ENCODE results near the gene EIF1. TPM values are rescaled to one million over a fixed set of nuclear protein-coding genes. Genes with fewer than 3 reads are reported as not detected.

The EIF1 gene
- total RNA-seq (10 to 100 TPM; 56.5 to 61.0 TPM), polyA plus RNA-seq (100 to 1,000 TPM; 258 to 755 TPM)

- under 1% methylated on average over 81 of the region's 81 CpGs for WGBS
- Histone ChIP-seq H3K4me1 (ENCODE audit: control insufficient read depth in 4 of 4, insufficient read depth in 4 of 4, low read length in 3 of 4) (peaks cover 0 to 26% (median 17%) of the 10 kb centered on the region in 4 donors), H3K27me3 (ENCODE audit: control insufficient read depth in 4 of 4, insufficient read depth in 4 of 4, low read length in 3 of 4) (no peaks in the 10 kb centered on the region), H3K9me3 (ENCODE audit: control insufficient read depth in 4 of 4, low read length in 3 of 4) (no peaks in the 10 kb centered on the region), H3K9ac (ENCODE audit: low read depth in 1 of 2, low read length in 2 of 2) (peak within 1 kb of the TSS; percentile 82 to 89), H3K4me3 (ENCODE audit: low read depth in 1 of 3, low read length in 3 of 3) (peak within 1 kb of the TSS; percentile 81 to 94 (median 84)), H3K36me3 (ENCODE audit: control insufficient read depth in 4 of 4, insufficient read depth in 3 of 4, low read depth in 1 of 4, low read length in 3 of 4) (peaks cover 9 to 41% (median 37%) of the 10 kb centered on the region in 4 donors), H3K27ac (ENCODE audit: low read depth in 1 of 2, low read length in 2 of 2) (peak within 1 kb of the TSS; percentile 95 to 99)
- DNase-seq (ENCODE audit: low spot score): peak; percentile 100
- TF ChIP-seq TAF1 (conservative IDR thresholded peaks at IDR 0.05) (peak; percentile 100), REST (IDR thresholded peaks at IDR 0.05) (peak; percentile 93), FOXA2 (IDR thresholded peaks at IDR 0.05) (no peak), HNF4A (conservative IDR thresholded peaks at IDR 0.05) (peak; percentile 53 to 59), FOXA1 (IDR thresholded peaks at IDR 0.05) (peak; percentile 11), JUND (IDR thresholded peaks at IDR 0.05) (peak; percentile 60 to 82), SP1 (IDR thresholded peaks at IDR 0.05) (peak; percentile 82), MAX (IDR thresholded peaks at IDR 0.05) (peak; percentile 37), ATF3 (IDR thresholded peaks at IDR 0.05) (peak; percentile 96), GABPA (IDR thresholded peaks at IDR 0.05 in 1 of 2, conservative IDR thresholded peaks at IDR 0.05 in 1 of 2) (peak; percentile 72 to 93), CTCF (IDR thresholded peaks at IDR 0.05; ENCODE audit: low read depth, low read length, missing input control) (no peak), YY1 (IDR thresholded peaks at IDR 0.05) (peak; percentile 91), HNF4G (IDR thresholded peaks at IDR 0.05) (no peak), NR2F2 (IDR thresholded peaks at IDR 0.05) (peak; percentile 91), RAD21 (IDR thresholded peaks at IDR 0.05) (no peak), EGR1 (IDR thresholded peaks at IDR 0.05; ENCODE audit: low read depth in 2 of 2) (peak in 1 of 2 donors; percentile 44), RXRA (IDR thresholded peaks at IDR 0.05) (peak in 1 of 2 donors; percentile 58)
These were observed at the start of gene EIF1 for GRCh38 chr17:41688641-41689496. Gene EIF1, plus strand, starts transcription at chr17:41688885. Its CDS starts 154 bp downstream, at chr17:41689039.

- Histone ChIP-seq H3K27ac (ENCODE audit: low read depth in 1 of 2, low read length in 2 of 2) (no peak overlapping the region), H3K36me3 (ENCODE audit: control insufficient read depth in 4 of 4, insufficient read depth in 3 of 4, low read depth in 1 of 4, low read length in 3 of 4) (no peaks in the 10 kb centered on the region), H3K4me3 (ENCODE audit: low read depth in 1 of 3, low read length in 3 of 3) (no peak overlapping the region), H3K27me3 (ENCODE audit: control insufficient read depth in 4 of 4, insufficient read depth in 4 of 4, low read length in 3 of 4) (no peaks in the 10 kb centered on the region), H3K9ac (ENCODE audit: low read depth in 1 of 2, low read length in 2 of 2) (no peak overlapping the region), H3K9me3 (ENCODE audit: control insufficient read depth in 4 of 4, low read length in 3 of 4) (no peaks in the 10 kb centered on the region), H3K4me1 (ENCODE audit: control insufficient read depth in 4 of 4, insufficient read depth in 4 of 4, low read length in 3 of 4) (no peaks in the 10 kb centered on the region)
- no peak for DNase-seq (ENCODE audit: low spot score)
- TF ChIP-seq TAF1 (conservative IDR thresholded peaks at IDR 0.05) (no peak), CTCF (IDR thresholded peaks at IDR 0.05; ENCODE audit: low read depth, low read length, missing input control) (no peak), EGR1 (IDR thresholded peaks at IDR 0.05; ENCODE audit: low read depth in 2 of 2) (no peak), RAD21 (IDR thresholded peaks at IDR 0.05) (no peak), GABPA (IDR thresholded peaks at IDR 0.05 in 1 of 2, conservative IDR thresholded peaks at IDR 0.05 in 1 of 2) (no peak), FOXA2 (IDR thresholded peaks at IDR 0.05) (no peak), JUND (IDR thresholded peaks at IDR 0.05) (no peak), RXRA (IDR thresholded peaks at IDR 0.05) (no peak), YY1 (IDR thresholded peaks at IDR 0.05) (no peak), SP1 (IDR thresholded peaks at IDR 0.05) (no peak), HNF4A (conservative IDR thresholded peaks at IDR 0.05) (no peak), MAX (IDR thresholded peaks at IDR 0.05) (no peak), HNF4G (IDR thresholded peaks at IDR 0.05) (no peak), NR2F2 (IDR thresholded peaks at IDR 0.05) (no peak), ATF3 (IDR thresholded peaks at IDR 0.05) (no peak), FOXA1 (IDR thresholded peaks at IDR 0.05) (no peak)
- WGBS: 78% methylated on average over 6 of the region's 6 CpGs
These were observed 49.7 kb upstream of the EIF1 start for GRCh38 chr17:41638941-41639340.
